HepG2 (cell line): ENCODE data around the gene HK2. TPM values are rescaled to one million over a fixed set of nuclear protein-coding genes. Genes with fewer than 3 reads are reported as not detected.

Experiments
- FOSL1 ChIP-seq: sonication (generic); formaldehyde crosslinking; IDR thresholded peaks from 2 replicates; pipeline ENCODE4 v1.9.0; 2021; ENCODE audit warnings: missing genetic modification reagents, borderline replicate concordance
- KMT2A ChIP-seq: sonication (generic); formaldehyde crosslinking; IDR thresholded peaks from 2 replicates; pipeline ENCODE4 v1.4.0; 2020; ENCODE audit warnings: missing genetic modification reagents
- MXI1 ChIP-seq: IDR thresholded peaks from 3 replicates; pipeline ENCODE4 v1.6.1; 2012; ENCODE audit warnings: low read depth, low read length, inconsistent platforms, borderline replicate concordance
- MYC ChIP-seq: sonication (generic); formaldehyde crosslinking; IDR thresholded peaks from 2 replicates; pipeline ENCODE4 v1.9.0; 2021; ENCODE audit warnings: missing genetic modification reagents, borderline replicate concordance
- RXRA ChIP-seq: sonication (generic); formaldehyde crosslinking; IDR thresholded peaks from 2 replicates; pipeline ENCODE4 v1.5.1; 2020; ENCODE audit warnings: missing genetic modification reagents
- SMAD9 ChIP-seq: sonication (generic); formaldehyde crosslinking; IDR thresholded peaks from 2 replicates; pipeline ENCODE4 v1.5.1; 2020; ENCODE audit warnings: mild to moderate bottlenecking, missing genetic modification reagents
- SOX13 ChIP-seq, 3 experiments: fragments of 450-650 bp in 1 of 3; sonication (generic) in 1 of 3; formaldehyde crosslinking in 1 of 3; IDR thresholded peaks in 2 of 3; conservative IDR thresholded peaks in 1 of 3; 2 replicates each; pipeline versions ENCODE4 v1.5.0 to v1.6.1; 2016 to 2020; ENCODE audit warnings: antibody characterized with exemption in 1 of 3, mild to moderate bottlenecking in 1 of 3, missing compliant biosample characterization in 1 of 3, missing genetic modification reagents in 1 of 3, moderate library complexity in 1 of 3
- ZBTB1 ChIP-seq: sonication (generic); formaldehyde crosslinking; IDR thresholded peaks from 2 replicates; pipeline ENCODE4 v1.4.0; 2020; ENCODE audit warnings: missing genetic modification reagents, borderline replicate concordance
- ZNF350 ChIP-seq: sonication (generic); formaldehyde crosslinking; IDR thresholded peaks from 2 replicates; pipeline ENCODE4 v1.4.0; 2020; ENCODE audit warnings: mild to moderate bottlenecking, low read depth, missing genetic modification reagents, borderline replicate concordance
- ZNF672 ChIP-seq: sonication (generic); formaldehyde crosslinking; IDR thresholded peaks from 2 replicates; pipeline ENCODE4 v1.8.1; 2022; ENCODE audit warnings: missing genetic modification reagents
- ZNF678 ChIP-seq: sonication (generic); formaldehyde crosslinking; IDR thresholded peaks from 2 replicates; pipeline ENCODE4 v1.4.0; 2020; ENCODE audit warnings: mild to moderate bottlenecking, missing genetic modification reagents
- ZNF773 ChIP-seq: sonication (generic); formaldehyde crosslinking; IDR thresholded peaks from 2 replicates; pipeline ENCODE4 v1.4.0; 2020; ENCODE audit warnings: missing genetic modification reagents, borderline replicate concordance
- ZNF776 ChIP-seq: sonication (generic); formaldehyde crosslinking; IDR thresholded peaks from 2 replicates; pipeline ENCODE4 v1.4.0; 2020; ENCODE audit warnings: mild to moderate bottlenecking, missing genetic modification reagents
- polyA plus RNA-seq, 8 experiments: library from polyadenylated mRNA; depleted of rRNA in 3 of 8; stranded (reverse) in 7 of 8; unstranded in 1 of 8; fragments of >200 nt; fragmentation: Illumina TruSeq in 4 of 8; extraction: Trizol in 4 of 8; gene quantifications; 2 replicates each; pipeline versions ENCODE4 v1.2.1 to v1.2.3, GENCODE V29; 2011 to 2016; ENCODE audit warnings: low read depth in 4 of 8, missing spikeins in 1 of 8, mixed read lengths in 1 of 8; ENCODE audit not compliant: insufficient read depth in 1 of 8
- total RNA-seq, 5 experiments: library from RNA; depleted of rRNA; stranded (reverse); fragments of >200 nt; fragmentation: Illumina TruSeq; extraction: Trizol; gene quantifications; 2 replicates each; pipeline ENCODE4 v1.2.3, GENCODE V29; 2016; ENCODE audit warnings: low read depth in 1 of 5
- TF ChIP-seq, protein P1 (sequence below): sonication (generic); formaldehyde crosslinking; IDR thresholded peaks from 2 replicates; pipeline ENCODE4 v1.5.0; 2020; ENCODE audit warnings: missing genetic modification reagents
- TF ChIP-seq, protein P2 (sequence below): sonication (generic); formaldehyde crosslinking; IDR thresholded peaks from 2 replicates; pipeline ENCODE4 v1.4.0; 2020; ENCODE audit warnings: mild to moderate bottlenecking, missing genetic modification reagents
- TF ChIP-seq, protein P3 (sequence below): sonication (generic); formaldehyde crosslinking; IDR thresholded peaks from 2 replicates; pipeline ENCODE4 v1.4.0; 2020; ENCODE audit warnings: missing genetic modification reagents, borderline replicate concordance

Gene HK2
- total and polyA plus RNA-seq, 2 of the 13 experiments (the other 11 are each of a cell fraction or from before 2014, with no cell fraction given) = 13.2 to 101 TPM

DNA sequence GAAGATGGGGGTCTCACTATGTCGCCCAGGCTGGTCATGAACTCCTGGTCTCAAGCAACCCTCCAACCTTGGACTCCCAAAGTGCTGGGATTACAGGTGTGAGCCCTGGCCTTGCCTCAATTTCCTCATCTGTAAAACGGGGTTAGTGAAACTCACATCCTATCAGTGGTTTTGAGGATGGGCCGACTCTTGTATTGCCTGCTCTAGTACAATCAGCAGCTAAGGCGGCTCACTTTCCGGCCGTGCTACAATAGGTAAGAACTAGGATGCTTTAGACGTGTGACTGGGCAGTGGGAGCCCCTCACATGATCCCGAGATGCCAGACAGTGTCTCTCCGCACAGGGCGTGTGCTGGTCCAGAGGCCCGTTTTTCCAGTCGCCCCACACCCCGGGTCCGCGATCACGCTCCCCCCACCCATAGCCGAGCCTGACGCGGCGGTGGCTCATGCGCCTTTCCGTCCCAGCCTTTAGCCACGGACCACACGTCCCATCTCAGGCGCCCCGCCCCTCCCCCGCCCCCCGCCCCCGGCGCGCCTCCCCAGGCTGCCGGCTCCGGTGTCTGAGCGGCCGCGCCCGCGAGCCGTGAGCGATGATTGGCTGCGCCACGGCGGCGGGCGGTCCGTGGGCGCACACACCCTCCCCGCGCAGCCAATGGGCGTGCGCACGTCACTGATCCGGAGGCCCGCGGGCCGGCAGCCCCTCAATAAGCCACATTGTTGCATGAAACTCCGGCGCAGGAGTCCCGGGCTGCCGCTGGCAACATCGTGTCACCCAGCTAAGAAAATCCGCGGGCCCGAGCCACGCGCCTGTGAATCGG lies at the start of gene HK2 (continued):
- TF ChIP-seq, protein P1, sequence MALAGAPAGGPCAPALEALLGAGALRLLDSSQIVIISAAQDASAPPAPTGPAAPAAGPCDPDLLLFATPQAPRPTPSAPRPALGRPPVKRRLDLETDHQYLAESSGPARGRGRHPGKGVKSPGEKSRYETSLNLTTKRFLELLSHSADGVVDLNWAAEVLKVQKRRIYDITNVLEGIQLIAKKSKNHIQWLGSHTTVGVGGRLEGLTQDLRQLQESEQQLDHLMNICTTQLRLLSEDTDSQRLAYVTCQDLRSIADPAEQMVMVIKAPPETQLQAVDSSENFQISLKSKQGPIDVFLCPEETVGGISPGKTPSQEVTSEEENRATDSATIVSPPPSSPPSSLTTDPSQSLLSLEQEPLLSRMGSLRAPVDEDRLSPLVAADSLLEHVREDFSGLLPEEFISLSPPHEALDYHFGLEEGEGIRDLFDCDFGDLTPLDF = peak; percentile 70; the same call in 1 of the 2 replicates
- no peak for TF ChIP-seq ZNF773 (CRISPR knock-in tag)
- no peak for TF ChIP-seq ZNF672 (CRISPR knock-in tag)
- TF ChIP-seq RXRA (CRISPR knock-in tag) = peak; percentile 30
- TF ChIP-seq, protein P2, sequence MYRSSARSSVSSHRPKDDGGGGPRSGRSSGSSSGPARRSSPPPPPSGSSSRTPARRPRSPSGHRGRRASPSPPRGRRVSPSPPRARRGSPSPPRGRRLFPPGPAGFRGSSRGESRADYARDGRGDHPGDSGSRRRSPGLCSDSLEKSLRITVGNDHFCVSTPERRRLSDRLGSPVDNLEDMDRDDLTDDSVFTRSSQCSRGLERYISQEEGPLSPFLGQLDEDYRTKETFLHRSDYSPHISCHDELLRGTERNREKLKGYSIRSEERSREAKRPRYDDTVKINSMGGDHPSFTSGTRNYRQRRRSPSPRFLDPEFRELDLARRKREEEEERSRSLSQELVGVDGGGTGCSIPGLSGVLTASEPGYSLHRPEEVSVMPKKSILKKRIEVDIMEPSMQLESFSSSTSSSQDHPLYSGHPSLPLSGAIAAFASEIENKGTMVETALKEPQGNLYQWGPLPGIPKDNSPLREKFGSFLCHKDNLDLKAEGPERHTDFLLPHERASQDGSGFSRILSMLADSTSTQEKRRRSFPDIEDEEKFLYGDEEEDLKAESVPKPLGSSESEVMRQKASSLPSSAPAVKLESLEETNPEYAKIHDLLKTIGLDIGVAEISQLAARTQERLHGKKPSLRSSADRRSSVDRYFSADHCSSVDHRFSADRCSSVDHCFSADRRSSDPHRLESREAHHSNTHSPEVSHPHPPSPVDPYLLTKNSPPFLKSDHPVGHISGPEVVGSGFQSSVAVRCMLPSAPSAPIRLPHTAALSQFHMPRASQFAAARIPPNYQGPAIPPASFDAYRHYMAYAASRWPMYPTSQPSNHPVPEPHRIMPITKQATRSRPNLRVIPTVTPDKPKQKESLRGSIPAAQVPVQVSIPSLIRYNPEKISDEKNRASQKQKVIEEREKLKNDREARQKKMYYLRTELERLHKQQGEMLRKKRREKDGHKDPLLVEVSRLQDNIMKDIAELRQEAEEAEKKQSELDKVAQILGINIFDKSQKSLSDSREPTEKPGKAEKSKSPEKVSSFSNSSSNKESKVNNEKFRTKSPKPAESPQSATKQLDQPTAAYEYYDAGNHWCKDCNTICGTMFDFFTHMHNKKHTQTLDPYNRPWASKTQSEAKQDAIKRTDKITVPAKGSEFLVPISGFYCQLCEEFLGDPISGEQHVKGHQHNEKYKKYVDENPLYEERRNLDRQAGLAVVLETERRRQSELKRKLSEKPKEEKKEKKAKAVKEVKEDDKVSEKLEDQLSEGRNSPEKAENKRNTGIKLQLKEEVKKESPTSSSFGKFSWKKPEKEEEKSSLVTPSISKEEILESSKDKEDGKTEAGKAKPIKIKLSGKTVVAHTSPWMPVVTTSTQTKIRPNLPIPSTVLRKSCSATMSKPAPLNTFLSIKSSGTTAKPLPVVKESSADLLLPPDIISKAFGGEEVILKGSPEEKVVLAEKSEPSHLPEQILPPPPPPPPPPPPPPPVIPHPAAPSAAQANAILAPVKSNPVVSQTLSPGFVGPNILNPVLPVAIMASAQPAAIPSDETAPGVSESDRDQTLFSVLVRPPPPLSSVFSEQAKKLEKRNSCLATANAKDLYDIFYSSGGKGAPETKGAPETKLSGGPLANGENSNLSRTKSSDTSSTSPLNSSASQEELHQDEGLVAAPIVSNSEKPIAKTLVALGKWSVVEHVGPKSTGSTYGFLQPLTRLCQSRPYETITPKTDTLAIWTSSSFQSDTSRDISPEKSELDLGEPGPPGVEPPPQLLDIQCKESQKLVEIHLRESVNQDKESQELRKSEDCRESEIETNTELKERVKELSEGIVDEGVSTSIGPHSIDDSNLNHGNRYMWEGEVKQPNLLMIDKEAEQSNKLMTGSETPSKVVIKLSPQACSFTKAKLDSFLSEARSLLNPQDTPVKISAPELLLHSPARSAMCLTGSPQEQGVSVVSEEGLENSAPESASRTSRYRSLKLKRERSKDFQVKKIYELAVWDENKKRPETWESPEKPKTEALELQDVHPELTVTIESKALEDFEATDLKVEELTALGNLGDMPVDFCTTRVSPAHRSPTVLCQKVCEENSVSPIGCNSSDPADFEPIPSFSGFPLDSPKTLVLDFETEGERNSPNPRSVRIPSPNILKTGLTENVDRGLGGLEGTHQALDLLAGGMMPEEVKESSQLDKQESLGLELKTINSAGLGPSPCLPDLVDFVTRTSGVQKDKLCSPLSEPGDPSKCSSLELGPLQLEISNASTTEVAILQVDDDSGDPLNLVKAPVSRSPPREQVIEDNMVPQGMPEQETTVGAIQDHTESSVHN = no peak
- no peak; the same call in 1 of the 2 replicates for TF ChIP-seq KMT2A (CRISPR knock-in tag)
- TF ChIP-seq MYC (CRISPR knock-in tag) = peak; percentile 88; the same call in 1 of the 2 replicates
- TF ChIP-seq SOX13 (IDR thresholded peaks at IDR 0.05) = no peak
- peak in 1 of 2 experiments; percentile 35; a peak in 1 of 4 replicates for TF ChIP-seq SOX13 (CRISPR knock-in tag; conservative IDR thresholded peaks at IDR 0.05 in 1 of 2, IDR thresholded peaks at IDR 0.05 in 1 of 2)
- TF ChIP-seq ZNF350 (CRISPR knock-in tag) = no peak
- peak; percentile 97 for TF ChIP-seq MXI1
- no peak for TF ChIP-seq SMAD9 (CRISPR knock-in tag)
- no peak for TF ChIP-seq FOSL1
- TF ChIP-seq, protein P3, sequence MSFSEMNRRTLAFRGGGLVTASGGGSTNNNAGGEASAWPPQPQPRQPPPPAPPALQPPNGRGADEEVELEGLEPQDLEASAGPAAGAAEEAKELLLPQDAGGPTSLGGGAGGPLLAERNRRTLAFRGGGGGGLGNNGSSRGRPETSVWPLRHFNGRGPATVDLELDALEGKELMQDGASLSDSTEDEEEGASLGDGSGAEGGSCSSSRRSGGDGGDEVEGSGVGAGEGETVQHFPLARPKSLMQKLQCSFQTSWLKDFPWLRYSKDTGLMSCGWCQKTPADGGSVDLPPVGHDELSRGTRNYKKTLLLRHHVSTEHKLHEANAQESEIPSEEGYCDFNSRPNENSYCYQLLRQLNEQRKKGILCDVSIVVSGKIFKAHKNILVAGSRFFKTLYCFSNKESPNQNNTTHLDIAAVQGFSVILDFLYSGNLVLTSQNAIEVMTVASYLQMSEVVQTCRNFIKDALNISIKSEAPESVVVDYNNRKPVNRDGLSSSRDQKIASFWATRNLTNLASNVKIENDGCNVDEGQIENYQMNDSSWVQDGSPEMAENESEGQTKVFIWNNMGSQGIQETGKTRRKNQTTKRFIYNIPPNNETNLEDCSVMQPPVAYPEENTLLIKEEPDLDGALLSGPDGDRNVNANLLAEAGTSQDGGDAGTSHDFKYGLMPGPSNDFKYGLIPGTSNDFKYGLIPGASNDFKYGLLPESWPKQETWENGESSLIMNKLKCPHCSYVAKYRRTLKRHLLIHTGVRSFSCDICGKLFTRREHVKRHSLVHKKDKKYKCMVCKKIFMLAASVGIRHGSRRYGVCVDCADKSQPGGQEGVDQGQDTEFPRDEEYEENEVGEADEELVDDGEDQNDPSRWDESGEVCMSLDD (CRISPR knock-in tag) = 0 out of 2 replicates have a peak, but pooled peaks have one; percentile 37
- TF ChIP-seq ZBTB1 (CRISPR knock-in tag) = no peak
- peak; percentile 61; the same call in 1 of the 2 replicates for TF ChIP-seq ZNF776 (CRISPR knock-in tag)
- TF ChIP-seq ZNF678 = peak; percentile 52; the same call in 1 of the 2 replicates
